Right renal pelvis (tissue), 4 donors: Measurements from ENCODE around the gene GSG1L. TPM values are rescaled to one million over a fixed set of nuclear protein-coding genes. Genes with fewer than 3 reads are reported as not detected.

Experiments used
- DNase-seq, 4 donors: peaks; one replicate each; pipeline ENCODE4 v3.0.0-alpha.2; 2013; ENCODE audit warnings: low read depth in 4 of 4, low spot score in 3 of 4, missing footprints in 1 of 4
- polyA plus RNA-seq, 4 donors: library from polyadenylated mRNA; unstranded; fragments of 120-200 nt; gene quantifications; one replicate each; pipeline ENCODE4 v1.2.1, GENCODE V29; 2013; ENCODE audit not compliant: insufficient read length in 4 of 4

The GSG1L gene
- polyA plus RNA-seq, 4 donors = 0.44 to 0.74 (median 0.58) TPM

DNA sequence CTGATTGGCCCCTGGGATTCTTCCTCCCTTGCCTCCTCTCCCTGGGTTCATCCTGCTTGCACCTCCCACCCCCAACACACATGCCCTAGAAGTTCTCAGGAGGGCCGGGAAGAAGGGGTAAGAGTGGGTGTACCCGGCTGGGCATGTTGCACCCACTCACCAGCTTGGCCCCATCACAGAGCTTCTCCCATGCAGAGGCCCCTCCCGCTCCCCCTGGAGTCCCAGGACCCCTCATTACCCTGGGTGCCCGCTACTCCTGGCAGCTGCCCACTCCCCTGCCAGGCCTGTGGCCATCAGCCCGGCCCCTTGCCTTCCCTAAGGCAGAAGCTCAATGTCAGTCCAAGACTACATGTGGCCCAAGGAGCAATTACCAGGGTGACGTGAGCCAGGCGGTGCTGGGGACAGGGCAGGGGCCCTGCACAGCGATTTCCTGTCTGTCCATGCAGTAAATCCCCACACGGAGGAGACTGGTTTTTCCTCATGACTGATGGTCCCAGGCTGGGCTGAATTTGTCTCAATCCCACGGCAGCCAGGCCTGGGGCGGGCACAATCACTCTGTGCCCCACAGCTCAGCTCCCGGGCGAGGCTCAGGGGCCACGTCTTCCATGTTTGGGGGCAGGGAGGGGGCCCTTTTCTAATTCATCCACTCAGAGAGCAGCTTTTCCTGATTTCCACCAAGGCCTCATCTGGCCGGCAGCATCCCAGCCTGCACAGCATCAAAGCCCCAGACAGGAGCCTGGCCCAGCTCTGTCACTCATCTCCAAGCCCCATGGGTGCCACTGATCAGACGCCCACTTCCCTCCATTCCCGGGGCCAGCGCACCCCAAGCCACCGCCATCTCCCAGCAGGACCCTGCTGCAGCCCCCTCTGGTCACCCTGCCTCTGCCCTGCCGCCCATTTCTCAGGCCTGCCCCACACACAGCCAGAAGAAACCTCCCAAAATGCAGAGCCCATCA lies 278.9 kb downstream of the GSG1L start:
- DNase-seq = no peak

- no peak for DNase-seq
Measured at GRCh38 chr16:27781981-27782880, 281.3 kb downstream of the GSG1L start.

DNA sequence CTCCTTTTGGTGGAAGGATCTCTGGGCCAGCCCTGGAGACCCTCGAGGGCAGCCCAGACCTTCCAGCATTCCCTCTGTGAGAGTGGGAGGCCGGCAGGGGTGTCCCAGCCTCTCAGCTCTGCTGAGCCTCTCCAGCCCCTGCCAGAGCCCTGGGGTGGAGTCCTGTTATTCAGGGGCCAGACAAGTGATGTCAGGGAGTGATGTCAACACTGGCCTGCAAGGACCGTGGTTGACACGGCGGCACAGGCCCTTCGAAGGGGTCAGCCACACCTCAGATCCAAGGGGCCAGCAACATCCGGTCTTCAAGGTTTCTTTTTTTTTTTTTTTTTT lies 282.4 kb downstream of the GSG1L start:
- DNase-seq = no peak

GRCh38 chr16:27780468-27781194 lies 282.9 kb downstream of the GSG1L start:
- no peak for DNase-seq

DNA sequence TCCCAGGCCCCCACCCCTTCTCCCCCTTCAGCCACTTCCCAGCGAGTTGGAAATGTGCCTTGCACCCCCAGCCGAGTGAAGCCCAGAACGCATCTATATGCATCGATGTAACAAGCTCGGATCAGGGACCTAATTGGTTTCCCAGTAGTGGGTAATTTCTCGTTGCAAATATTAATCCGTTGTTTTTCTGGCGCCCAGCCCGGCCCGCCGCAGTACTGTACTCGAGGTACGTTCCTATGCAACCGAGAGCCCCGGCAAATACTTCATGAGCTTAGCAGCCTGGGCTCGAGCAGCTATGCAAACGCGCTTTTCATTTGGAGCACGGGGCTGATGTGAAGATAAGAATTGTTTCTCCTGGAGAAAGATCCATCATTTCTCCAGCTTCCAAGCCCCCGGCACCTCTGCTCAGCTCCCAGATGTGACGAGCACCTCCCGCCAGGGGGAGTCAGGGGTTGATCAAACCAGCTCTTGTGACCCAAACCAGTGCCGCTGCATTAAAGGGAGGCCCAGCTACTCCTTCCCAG lies 283.8 kb downstream of the GSG1L start:
- peak in 1 of 4 donors; percentile 29 for DNase-seq

- no peak for DNase-seq
Measured at GRCh38 chr16:27778926-27779570, 284.5 kb downstream of the GSG1L start.

DNA sequence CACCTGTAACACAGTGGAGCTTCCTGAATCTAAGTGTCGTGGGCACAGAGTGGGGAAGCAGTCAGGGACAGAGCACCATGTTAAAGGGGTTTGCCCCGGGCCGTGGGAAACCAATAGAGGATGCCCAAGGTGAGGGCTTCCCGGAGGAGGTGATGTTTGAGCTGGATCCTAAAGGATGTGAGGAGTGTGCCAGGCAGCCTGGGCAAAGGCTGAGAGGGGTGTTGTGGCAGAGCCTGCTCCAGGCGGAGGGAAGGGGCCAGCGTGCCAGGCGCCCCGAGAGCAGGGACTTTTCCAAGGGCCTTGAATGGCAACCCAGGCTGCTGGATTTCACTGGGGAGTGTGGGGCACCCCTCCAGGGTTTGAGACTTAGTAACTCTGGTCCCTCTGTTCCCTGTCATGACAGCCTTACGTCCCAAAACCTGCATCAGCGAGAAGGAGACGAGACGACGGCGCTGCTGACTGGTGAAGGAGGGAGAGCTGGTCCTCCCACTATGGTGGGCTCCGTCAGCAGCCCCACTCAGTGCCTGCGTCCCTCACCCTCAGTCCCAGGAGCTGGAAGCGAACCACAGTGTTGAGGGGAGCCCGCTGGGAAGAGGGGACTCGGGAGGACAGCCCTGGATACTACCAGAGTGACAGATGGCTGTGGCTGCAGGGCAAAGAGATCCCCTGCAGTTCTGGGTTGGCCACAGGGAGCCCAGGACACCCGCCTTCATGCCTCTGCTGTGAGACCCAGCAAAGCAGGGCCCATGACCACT lies 285.2 kb downstream of the GSG1L start:
- DNase-seq = no peak

- DNase-seq = no peak
Measured at GRCh38 chr16:27777527-27777926, 286.0 kb downstream of the GSG1L start.

- DNase-seq = no peak
Measured at GRCh38 chr16:27776556-27777225, 286.8 kb downstream of the GSG1L start.

DNA sequence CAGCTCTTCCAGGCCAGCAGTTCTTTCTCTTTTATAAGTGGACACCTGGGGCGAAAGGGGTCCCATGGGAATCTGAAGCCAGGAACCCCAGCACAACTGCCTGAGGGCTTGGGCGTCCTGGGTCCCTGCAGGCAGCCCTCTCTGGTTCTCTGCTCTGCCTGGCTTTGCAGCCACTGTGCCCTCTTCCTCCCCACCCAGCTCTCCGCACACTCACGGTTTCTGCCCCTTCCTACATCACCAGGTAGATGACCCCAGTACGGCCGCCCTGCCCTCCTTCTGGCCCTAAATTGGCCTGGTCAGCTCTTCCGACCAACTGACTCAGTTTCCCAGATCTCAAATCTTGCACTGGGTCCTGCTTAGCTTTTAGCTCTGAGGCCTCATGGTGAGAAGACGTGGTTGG lies 288.3 kb downstream of the GSG1L start:
- DNase-seq = no peak

DNA sequence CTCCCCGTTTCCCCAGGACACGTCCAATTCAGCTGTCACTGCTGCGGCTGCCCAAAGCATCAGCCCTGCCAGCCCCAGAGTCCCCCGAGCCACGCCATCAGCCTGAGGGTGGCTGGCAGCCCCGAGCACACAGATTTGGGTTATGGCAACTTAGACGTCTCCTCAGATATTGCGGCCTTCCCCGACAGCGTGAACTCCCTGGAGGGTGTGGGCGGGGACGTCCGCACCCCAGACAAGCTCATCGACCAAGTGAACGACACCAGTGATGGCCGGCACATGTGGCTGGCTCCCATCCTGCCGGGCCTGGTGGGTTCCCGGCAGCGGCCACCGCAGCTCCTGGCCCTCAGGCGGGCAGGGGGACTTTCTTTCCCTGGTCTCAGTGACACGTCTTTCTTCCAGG lies 288.7 kb downstream of the GSG1L start:
- no peak for DNase-seq

GRCh38 chr16:27773344-27773743 lies 290.2 kb downstream of the GSG1L start:
- no peak for DNase-seq

DNA sequence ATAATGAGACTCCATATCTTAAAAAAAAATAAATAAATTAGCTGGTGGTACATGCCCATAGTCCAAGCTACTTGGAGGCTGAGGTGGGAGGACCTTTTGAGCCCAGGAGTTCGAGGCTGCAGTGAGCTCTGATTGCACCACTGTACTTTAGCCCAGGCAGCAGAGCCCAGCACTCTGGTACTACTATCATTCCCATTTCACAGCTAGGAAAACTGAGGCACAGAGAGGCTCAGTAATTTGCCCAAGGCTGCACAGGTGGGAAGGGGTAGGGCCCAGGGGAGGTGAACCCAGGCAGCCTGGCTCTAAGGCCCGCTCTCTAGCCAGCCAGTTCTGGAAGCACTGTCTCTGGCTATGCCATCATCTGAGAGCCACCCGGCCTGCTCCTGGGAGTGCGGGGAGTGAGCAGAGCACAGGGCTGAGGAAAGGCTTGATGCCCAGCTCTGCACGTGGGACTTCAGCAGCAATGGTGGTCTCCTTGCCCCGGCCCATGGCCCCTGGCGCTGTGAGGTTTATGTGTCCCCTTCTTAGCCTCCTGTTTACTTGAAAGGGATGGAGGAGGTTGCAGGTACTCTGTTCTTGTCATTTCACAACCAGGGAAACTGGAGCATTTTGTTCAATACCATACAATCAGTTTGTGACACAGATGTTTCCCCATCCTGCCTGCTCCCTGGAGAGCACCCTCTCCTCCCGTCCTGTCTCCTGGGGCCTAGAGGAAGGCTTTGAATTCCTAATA lies 291.3 kb downstream of the GSG1L start:
- DNase-seq = no peak

- no peak for DNase-seq
Measured at GRCh38 chr16:27771201-27771910, 292.2 kb downstream of the GSG1L start.

DNA sequence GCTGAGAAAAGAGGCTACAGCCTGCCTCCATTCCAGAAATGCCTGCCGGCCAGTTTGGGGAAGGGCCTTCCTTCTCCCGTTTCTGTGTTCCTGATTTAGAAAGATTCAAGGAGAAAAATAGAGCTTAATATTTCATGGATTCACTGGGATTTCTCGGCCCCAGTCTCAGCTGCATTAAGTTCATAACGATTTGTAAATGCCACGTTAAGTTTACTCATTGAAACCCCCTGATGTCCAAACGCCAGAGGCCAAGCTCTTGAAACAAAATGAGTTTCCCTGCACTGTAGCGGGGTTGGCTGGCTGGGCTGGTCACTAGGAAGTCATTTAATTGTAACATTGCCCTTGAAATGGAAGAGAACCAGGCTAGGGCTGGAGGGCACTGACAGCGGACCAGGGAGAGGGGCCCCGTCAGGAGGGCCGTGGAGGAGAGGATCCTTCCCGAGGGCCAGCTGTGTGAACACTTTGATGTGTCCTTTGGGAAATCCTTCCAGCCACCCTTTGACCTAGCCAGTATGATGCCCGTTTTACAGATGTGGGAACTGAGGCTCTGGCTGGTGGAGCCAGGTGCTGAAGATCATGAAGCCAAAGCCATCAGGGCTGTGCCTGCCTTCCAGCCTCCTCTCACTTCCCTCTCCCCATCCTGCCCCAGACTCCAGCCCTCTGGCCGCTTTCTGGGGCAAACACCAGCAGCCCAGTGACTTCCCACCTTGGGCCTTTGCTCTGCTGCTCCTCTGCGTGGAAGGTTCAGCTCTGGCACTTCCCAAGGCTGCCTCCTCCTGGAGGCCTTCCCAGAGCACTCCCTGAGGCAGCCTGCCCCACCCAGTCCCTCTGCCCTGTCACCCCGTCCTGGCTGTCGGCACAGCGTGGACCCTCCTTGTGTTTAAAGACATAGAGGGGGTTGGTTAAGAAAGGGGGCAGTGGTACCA lies 293.0 kb downstream of the GSG1L start:
- no peak for DNase-seq

DNA sequence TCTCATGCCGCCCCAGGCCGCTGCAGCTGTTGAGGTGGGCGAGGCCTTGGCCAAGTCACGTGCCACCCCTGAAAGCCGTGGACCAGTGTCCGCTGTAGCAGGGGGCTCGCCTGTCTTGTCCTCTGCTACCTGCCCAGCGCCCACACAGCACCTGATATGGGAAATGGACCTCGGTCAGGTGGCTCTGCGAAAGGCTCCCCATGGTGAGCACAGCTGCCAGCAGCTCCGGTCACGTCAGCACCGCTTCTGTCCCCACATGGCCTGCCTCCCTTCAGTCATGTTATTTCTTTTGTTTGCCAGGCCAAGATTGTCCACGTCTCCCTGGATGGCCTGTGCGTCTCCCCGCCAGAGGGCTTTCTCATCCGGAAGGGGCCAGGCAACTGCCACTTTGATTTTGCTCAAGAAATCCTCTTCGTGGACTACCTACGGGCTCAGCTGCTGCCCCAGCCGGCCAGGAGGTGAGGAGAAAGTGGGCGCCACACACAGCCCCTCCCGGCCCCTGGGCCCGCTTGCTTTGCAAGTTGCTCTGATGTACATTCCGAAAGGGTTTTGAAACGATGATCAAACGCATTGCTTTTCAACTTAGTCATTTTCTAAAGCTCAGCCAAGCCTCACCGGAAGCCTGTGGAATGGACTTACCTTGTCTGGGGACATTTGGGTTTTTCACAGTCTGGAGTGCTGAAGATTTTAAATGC lies 293.8 kb downstream of the GSG1L start:
- peak in 1 of 4 donors; percentile 26 for DNase-seq
